IMR-90 (cell line): ENCODE results near the gene PEAK3.

ENCODE experiments used
- CEBPB ChIP-seq: IDR thresholded peaks from 2 replicates; pipeline ENCODE4 v1.6.1; 2012; ENCODE audit warnings: low read depth, low read length, improper control_type of control experiment
- MAFK ChIP-seq: IDR thresholded peaks from 2 replicates; pipeline ENCODE4 v1.6.1; 2012; ENCODE audit warnings: low read depth, low read length, improper control_type of control experiment
- POLR2A ChIP-seq: IDR thresholded peaks from 2 replicates; pipeline ENCODE4 v1.6.1; 2012; ENCODE audit warnings: mild to moderate bottlenecking, low read depth, low read length
- TF ChIP-seq, protein P1 (sequence below): fragments of 150-350 bp; IDR thresholded peaks from 2 replicates; pipeline ENCODE4 v1.6.1; 2017; ENCODE audit warnings: mild to moderate bottlenecking, antibody characterized with exemption, low read length, low read depth
- TF ChIP-seq, protein P2 (sequence below): conservative IDR thresholded peaks from 2 replicates; pipeline ENCODE4 v1.5.1; 2012; ENCODE audit warnings: mild to moderate bottlenecking, low read depth, low read length, improper control_type of control experiment

DNA sequence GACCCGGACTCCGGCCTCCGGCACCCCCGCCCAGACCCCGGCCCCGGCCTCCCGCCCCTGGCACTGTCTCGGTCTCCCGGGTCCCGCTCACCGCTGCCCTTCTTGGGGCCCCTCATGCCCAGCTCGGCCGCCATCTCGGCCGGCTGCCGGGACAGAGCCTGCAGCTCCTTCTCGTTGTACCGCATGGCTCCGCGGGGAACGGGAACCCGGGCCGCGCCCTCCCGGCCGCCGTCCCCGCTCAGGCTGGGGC, 46.0 kb downstream of the PEAK3 start:
- TF ChIP-seq, protein P1, sequence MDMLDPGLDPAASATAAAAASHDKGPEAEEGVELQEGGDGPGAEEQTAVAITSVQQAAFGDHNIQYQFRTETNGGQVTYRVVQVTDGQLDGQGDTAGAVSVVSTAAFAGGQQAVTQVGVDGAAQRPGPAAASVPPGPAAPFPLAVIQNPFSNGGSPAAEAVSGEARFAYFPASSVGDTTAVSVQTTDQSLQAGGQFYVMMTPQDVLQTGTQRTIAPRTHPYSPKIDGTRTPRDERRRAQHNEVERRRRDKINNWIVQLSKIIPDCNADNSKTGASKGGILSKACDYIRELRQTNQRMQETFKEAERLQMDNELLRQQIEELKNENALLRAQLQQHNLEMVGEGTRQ = no peak
- TF ChIP-seq, protein P2, sequence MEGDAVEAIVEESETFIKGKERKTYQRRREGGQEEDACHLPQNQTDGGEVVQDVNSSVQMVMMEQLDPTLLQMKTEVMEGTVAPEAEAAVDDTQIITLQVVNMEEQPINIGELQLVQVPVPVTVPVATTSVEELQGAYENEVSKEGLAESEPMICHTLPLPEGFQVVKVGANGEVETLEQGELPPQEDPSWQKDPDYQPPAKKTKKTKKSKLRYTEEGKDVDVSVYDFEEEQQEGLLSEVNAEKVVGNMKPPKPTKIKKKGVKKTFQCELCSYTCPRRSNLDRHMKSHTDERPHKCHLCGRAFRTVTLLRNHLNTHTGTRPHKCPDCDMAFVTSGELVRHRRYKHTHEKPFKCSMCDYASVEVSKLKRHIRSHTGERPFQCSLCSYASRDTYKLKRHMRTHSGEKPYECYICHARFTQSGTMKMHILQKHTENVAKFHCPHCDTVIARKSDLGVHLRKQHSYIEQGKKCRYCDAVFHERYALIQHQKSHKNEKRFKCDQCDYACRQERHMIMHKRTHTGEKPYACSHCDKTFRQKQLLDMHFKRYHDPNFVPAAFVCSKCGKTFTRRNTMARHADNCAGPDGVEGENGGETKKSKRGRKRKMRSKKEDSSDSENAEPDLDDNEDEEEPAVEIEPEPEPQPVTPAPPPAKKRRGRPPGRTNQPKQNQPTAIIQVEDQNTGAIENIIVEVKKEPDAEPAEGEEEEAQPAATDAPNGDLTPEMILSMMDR = no peak
- TF ChIP-seq POLR2A (no peak; the same call in 1 of the 2 replicates), MAFK (no peak), CEBPB (no peak)
